Nephron (organoid): ENCODE measurements around the gene SESN3.
A peak's percentile ranks its signal among the peaks of the same experiment; 100 is the strongest.

Source experiments
- H3K27ac Mint-ChIP-seq, 3 experiments: 2 replicates each; pipeline ENCODE4 v1.8.0; 2020; ENCODE audit warnings: mixed read lengths in 3 of 3, mild to moderate bottlenecking in 2 of 3, moderate library complexity in 1 of 3
- H3K27me3 Mint-ChIP-seq: 2 replicates; pipeline ENCODE4 v1.8.0; 2021; ENCODE audit warnings: low read depth, mild to moderate bottlenecking, moderate library complexity, mixed read lengths
- H3K36me3 Mint-ChIP-seq: 2 replicates; pipeline ENCODE4 v1.8.0; 2020; ENCODE audit warnings: low read depth, mixed read lengths
- H3K4me1 Mint-ChIP-seq: 2 replicates; pipeline ENCODE4 v1.8.0; 2020; ENCODE audit warnings: mixed read lengths
- H3K4me3 Mint-ChIP-seq, 3 experiments: 2 replicates each; pipeline ENCODE4 v1.8.0; 2020; ENCODE audit warnings: mild to moderate bottlenecking in 3 of 3, mixed read lengths in 3 of 3, moderate library complexity in 2 of 3
- H3K9me3 Mint-ChIP-seq: 2 replicates; pipeline ENCODE4 v1.8.0; 2020; ENCODE audit warnings: mixed read lengths
- CTCF ChIP-seq, 3 experiments: fragments of 200-600 bp; sonication (generic); IDR thresholded peaks; one replicate each; pipeline ENCODE4 v1.5.0; 2021; ENCODE audit warnings: antibody characterized with exemption in 3 of 3; ENCODE audit not compliant: unreplicated experiment in 3 of 3

Gene SESN3

GRCh38 chr11:95262994-95263765 is 32.2 kb upstream of the SESN3 start:
- Mint-ChIP-seq H3K4me3 (no peak overlapping the region), H3K27ac (peak overlapping the region in 1 of 3 experiments; percentile 18), H3K36me3 (no peaks in the 10 kb centered on the region), H3K4me1 (peaks cover 5% of the 10 kb centered on the region), H3K9me3 (peaks cover 1% of the 10 kb centered on the region), H3K27me3 (no peaks in the 10 kb centered on the region)
- no peak for TF ChIP-seq CTCF (IDR thresholded peaks at IDR 0.05; ENCODE audit: unreplicated experiment in 3 of 3)

GRCh38 chr11:95257456-95257971 is 26.5 kb upstream of the SESN3 start:
- no peaks in the 10 kb centered on the region for H3K9me3 Mint-ChIP-seq
- H3K36me3 Mint-ChIP-seq = no peaks in the 10 kb centered on the region
- peak overlapping the region; percentile 58 to 97 (median 65) for H3K27ac Mint-ChIP-seq
- H3K4me1 Mint-ChIP-seq = peaks cover 52% of the 10 kb centered on the region
- no peak for TF ChIP-seq CTCF (IDR thresholded peaks at IDR 0.05; ENCODE audit: unreplicated experiment in 3 of 3)
- H3K27me3 Mint-ChIP-seq = no peaks in the 10 kb centered on the region
- no peak overlapping the region for H3K4me3 Mint-ChIP-seq

- no peak overlapping the region for H3K4me3 Mint-ChIP-seq
- H3K36me3 Mint-ChIP-seq = no peaks in the 10 kb centered on the region
- no peaks in the 10 kb centered on the region for H3K9me3 Mint-ChIP-seq
- no peak for TF ChIP-seq CTCF (IDR thresholded peaks at IDR 0.05; ENCODE audit: unreplicated experiment in 3 of 3)
- H3K27ac Mint-ChIP-seq = peak overlapping the region; percentile 17 to 98 (median 97)
- H3K27me3 Mint-ChIP-seq = no peaks in the 10 kb centered on the region
- peaks cover 61% of the 10 kb centered on the region for H3K4me1 Mint-ChIP-seq
Observed at GRCh38 chr11:95256321-95256779, 25.3 kb upstream of the SESN3 start.

GRCh38 chr11:95255251-95256145 is 24.5 kb upstream of the SESN3 start:
- Mint-ChIP-seq H3K4me3 (peak overlapping the region in 2 of 3 experiments; percentile 3 to 10), H3K9me3 (no peaks in the 10 kb centered on the region), H3K27ac (peak overlapping the region; percentile 97 to 98 (median 98)), H3K4me1 (peaks cover 68% of the 10 kb centered on the region), H3K36me3 (no peaks in the 10 kb centered on the region), H3K27me3 (no peaks in the 10 kb centered on the region)
- TF ChIP-seq CTCF (IDR thresholded peaks at IDR 0.05; ENCODE audit: unreplicated experiment in 3 of 3) = no peak

- H3K9me3 Mint-ChIP-seq = no peaks in the 10 kb centered on the region
- peak overlapping the region in 2 of 3 experiments; percentile 3 to 10 for H3K4me3 Mint-ChIP-seq
- TF ChIP-seq CTCF (IDR thresholded peaks at IDR 0.05; ENCODE audit: unreplicated experiment in 3 of 3) = no peak
- H3K4me1 Mint-ChIP-seq = peaks cover 69% of the 10 kb centered on the region
- peak overlapping the region; percentile 97 to 98 (median 98) for H3K27ac Mint-ChIP-seq
- no peaks in the 10 kb centered on the region for H3K36me3 Mint-ChIP-seq
- no peaks in the 10 kb centered on the region for H3K27me3 Mint-ChIP-seq
Observed at GRCh38 chr11:95254716-95255115, 23.7 kb upstream of the SESN3 start.
